Endothelial cell of umbilical vein (primary cell): ENCODE data around the gene B4GALT6. TPM values are rescaled to one million over a fixed set of nuclear protein-coding genes. Genes with fewer than 3 reads are reported as not detected.

Source experiments
- BruUV-seq: library from RNA; stranded (reverse); fragments of 400-500 nt; replicated peaks from 2 replicates; lab custom pipeline; 2021; lab: Mats Ljungman, UMichigan
- CTCF ChIA-PET: fragments of 300-600, 350-600 bp; sonication (Branson Sonifier 250); formaldehyde crosslinking; loops from one replicate; lab custom pipeline; 2021; ENCODE audit warnings: antibody characterized with exemption, inconsistent platforms; lab: Charles Lee
- POLR2A ChIA-PET: fragments of 300-600, 350-600 bp; sonication (Branson Sonifier 250); formaldehyde crosslinking; loops from one replicate; lab custom pipeline; 2021; ENCODE audit warnings: antibody characterized with exemption, inconsistent platforms; lab: Charles Lee
- DNase-seq: peaks from one replicate; pipeline ENCODE4 v3.0.0-alpha.2; 2011; ENCODE audit warnings: low read depth, low spot score
- FAIRE-seq: peaks from 2 replicates; lab custom pipeline; 2011; peaks lifted over from hg19 to GRCh38; lab: Jason Lieb, UNC
- H2AFZ ChIP-seq: 2 replicates; pipeline ENCODE4 v1.6.0; 2012; ENCODE audit warnings: low read depth, low read length, control low read depth, inconsistent platforms
- H3K27ac ChIP-seq: 2 replicates; pipeline ENCODE4 v1.5.1; 2011; ENCODE audit warnings: low read depth, mild to moderate bottlenecking, control low read depth, low read length, moderate library complexity; ENCODE audit not compliant: insufficient read depth
- H3K27me3 ChIP-seq, 2 experiments: 2 replicates each; pipeline versions ENCODE4 v1.6.0 to v1.6.1; 2011; ENCODE audit warnings: low read length in 2 of 2, mixed read lengths in 1 of 2; ENCODE audit not compliant: control insufficient read depth in 2 of 2, insufficient read depth in 2 of 2
- H3K36me3 ChIP-seq, 2 experiments: 2 replicates in 1 of 2; 3 replicates in 1 of 2; pipeline ENCODE4 v1.5.1; 2011; ENCODE audit warnings: low read length in 2 of 2, mild to moderate bottlenecking in 1 of 2, moderate library complexity in 1 of 2; ENCODE audit not compliant: control insufficient read depth in 2 of 2, insufficient read depth in 2 of 2; ENCODE audit errors: extremely low read depth in 1 of 2
- H3K4me1 ChIP-seq: 3 replicates; pipeline ENCODE4 v1.5.1; 2011; ENCODE audit warnings: mild to moderate bottlenecking, low read length; ENCODE audit not compliant: control insufficient read depth, insufficient read depth; ENCODE audit errors: extremely low read depth
- H3K4me2 ChIP-seq: 2 replicates; pipeline ENCODE4 v1.6.1; 2011; ENCODE audit warnings: low read length, control low read depth, mixed read lengths; ENCODE audit not compliant: insufficient read depth
- H3K4me3 ChIP-seq, 3 experiments: fragments of 200-600 bp in 1 of 3; sonication (generic), shearing (Covaris generic) in 1 of 3; replicated peaks in 1 of 3; 2 replicates each; pipeline ENCODE4 v1.5.1; 2011 to 2016; ENCODE audit warnings: control low read depth in 3 of 3, low read length in 3 of 3, mild to moderate bottlenecking in 2 of 3, inconsistent platforms in 1 of 3, low read depth in 1 of 3, moderate library complexity in 1 of 3; ENCODE audit not compliant: insufficient read depth in 1 of 3
- H3K79me2 ChIP-seq: 2 replicates; pipeline ENCODE4 v1.6.0; 2012; ENCODE audit warnings: low read length, inconsistent platforms; ENCODE audit not compliant: control insufficient read depth, insufficient read depth
- H3K9ac ChIP-seq: replicated peaks from 2 replicates; pipeline ENCODE3; 2011; ENCODE audit warnings: low read length, control low read depth; ENCODE audit not compliant: insufficient read depth; ENCODE audit errors: extremely low read depth
- H3K9me1 ChIP-seq: replicated peaks from 3 replicates; pipeline ENCODE4 v1.6.0; 2011; ENCODE audit warnings: mild to moderate bottlenecking, low read length; ENCODE audit not compliant: control insufficient read depth, insufficient read depth; ENCODE audit errors: extremely low read depth
- H3K9me3 ChIP-seq: replicated peaks from 2 replicates; pipeline ENCODE4 v1.5.1; 2012; ENCODE audit warnings: low read length, inconsistent platforms; ENCODE audit not compliant: control insufficient read depth, insufficient read depth
- H4K20me1 ChIP-seq: replicated peaks from 2 replicates; pipeline ENCODE3; 2011; ENCODE audit warnings: mild to moderate bottlenecking, low read length; ENCODE audit not compliant: control insufficient read depth, insufficient read depth; ENCODE audit errors: extremely low read depth
- CTCF ChIP-seq, 2 donors: IDR thresholded peaks; 1 replicate in 1 of 2; 2 replicates in 1 of 2; pipeline ENCODE4 v1.5.1; 2011; ENCODE audit warnings: low read length in 2 of 2, mild to moderate bottlenecking in 2 of 2, moderate library complexity in 2 of 2, control low read depth in 1 of 2, inconsistent platforms in 1 of 2, low read depth in 1 of 2; ENCODE audit not compliant: insufficient read depth in 1 of 2; ENCODE audit errors: extremely low read depth in 1 of 2
- EZH2 ChIP-seq: IDR thresholded peaks from 2 replicates; pipeline ENCODE4 v1.6.1; 2012; ENCODE audit warnings: borderline replicate concordance, low read depth, mild to moderate bottlenecking, moderate library complexity, low read length, inconsistent platforms; ENCODE audit not compliant: severe bottlenecking
- FOS ChIP-seq: IDR thresholded peaks from 2 replicates; pipeline ENCODE4 v1.6.1; 2011; ENCODE audit warnings: mild to moderate bottlenecking, low read length, moderate library complexity, borderline replicate concordance; ENCODE audit not compliant: insufficient read depth
- GATA2 ChIP-seq: IDR thresholded peaks from 2 replicates; pipeline ENCODE4 v1.7.0; 2011; ENCODE audit warnings: low read depth, mild to moderate bottlenecking, moderate library complexity, mixed read lengths, low read length; ENCODE audit not compliant: insufficient read length, insufficient read depth
- JUN ChIP-seq: IDR thresholded peaks from 2 replicates; pipeline ENCODE4 v1.6.1; 2011; ENCODE audit warnings: borderline replicate concordance, low read depth; ENCODE audit not compliant: insufficient read length, insufficient read depth
- MAX ChIP-seq: IDR thresholded peaks from 2 replicates; pipeline ENCODE4 v1.6.1; 2011; ENCODE audit not compliant: insufficient read depth, insufficient read length
- MYC ChIP-seq: IDR thresholded peaks from one replicate; pipeline ENCODE4 v1.6.1; 2011; ENCODE audit warnings: mild to moderate bottlenecking, low read depth, low read length
- POLR2A ChIP-seq: IDR thresholded peaks from 2 replicates; pipeline ENCODE4 v1.6.1; 2012; ENCODE audit warnings: low read depth, mild to moderate bottlenecking, control low read depth, low read length
- POLR2AphosphoS5 ChIP-seq: IDR thresholded peaks from 2 replicates; pipeline ENCODE4 v1.6.1; 2012; ENCODE audit warnings: low read depth, mild to moderate bottlenecking, control low read depth, low read length, moderate library complexity; ENCODE audit not compliant: insufficient read depth
- dilution Hi-C: fragments of 300-500 bp; cut with MboI; formaldehyde crosslinking; loops from one replicate; pipeline ENCODE4 v1.15.0; 2019; ENCODE audit warnings: low sequenced_read_pairs; ENCODE audit not compliant: extremely low pct_ligation_motif_present
- intact Hi-C: fragments of 100-400 bp; cut with micrococcal nuclease; formaldehyde crosslinking; loops from one replicate; pipeline ENCODE4 v1.10.0; 2022
- polyA plus RNA-seq, 4 experiments: library from polyadenylated mRNA; depleted of rRNA in 3 of 4; stranded (reverse) in 3 of 4; unstranded in 1 of 4; fragments of >200 nt; gene quantifications; 2 replicates each; pipeline versions ENCODE4 v1.2.1 to v1.2.3, GENCODE V29; 2011 to 2012; ENCODE audit warnings: missing spikeins in 1 of 4
- total RNA-seq: library from RNA; stranded (reverse); gene quantifications from 2 replicates; pipeline ENCODE4 v1.2.3, GENCODE V29; 2021

Gene B4GALT6
- total and polyA plus RNA-seq, 2 donors (not counting 3 experiments of a cell fraction or from before 2014, with no cell fraction given), result 3.9 to 24.2 TPM

- BruUV-seq, result no TSS peak
- FAIRE-seq (no peak), DNase-seq (no peak)
- TF ChIP-seq MAX (no peak), FOS (no peak), CTCF (IDR thresholded peaks at IDR 0.05; ENCODE audit: extremely low read depth in 1 of 2, insufficient read depth in 1 of 2, low read depth in 1 of 2, low read length in 2 of 2) (no peak), POLR2AphosphoS5 (no peak), POLR2A (no peak), GATA2 (no peak), JUN (no peak), MYC (no peak), EZH2 (no peak)
- Histone ChIP-seq H3K9me3 (no peaks in the 10 kb centered on the region), H4K20me1 (no peaks in the 10 kb centered on the region), H3K27me3 (no peaks in the 10 kb centered on the region), H3K4me3 (no peak overlapping the region), H3K4me2 (no peak overlapping the region), H3K4me1 (peaks cover 9% of the 10 kb centered on the region), H3K9me1 (peaks cover 2% of the 10 kb centered on the region), H3K9ac (no peak overlapping the region), H3K27ac (no peak overlapping the region), H2AFZ (no peak overlapping the region), H3K79me2 (no peaks in the 10 kb centered on the region), H3K36me3 (no peaks in the 10 kb centered on the region)
- intact Hi-C loops, result no loop called here
- POLR2A ChIA-PET, result no interaction called here
- CTCF ChIA-PET, result interaction anchor here (1.1 kb wide), 1 partner anchor 70 kb away, joined by 3 read pairs; no protein-coding TSS in a partner anchor
- dilution Hi-C loops, result no loop called here
Measured at GRCh38 chr18:31655354-31655753, 29.0 kb downstream of the B4GALT6 start.
